Hepatocyte (in vitro differentiated cells): ENCODE data around the gene SRPK2.

ENCODE experiments used
- CTCF ChIP-seq: fragments of 200-600 bp; sonication (generic); IDR thresholded peaks from 2 replicates; pipeline ENCODE4 v1.5.1; 2016; ENCODE audit warnings: antibody characterized with exemption, mild to moderate bottlenecking; ENCODE audit not compliant: poor library complexity
- EZH2phosphoT487 ChIP-seq: fragments of 200-600 bp; sonication (generic); IDR thresholded peaks from one replicate; pipeline ENCODE4 v1.6.1; 2018; ENCODE audit warnings: antibody characterized with exemption, mild to moderate bottlenecking, low read depth, moderate library complexity; ENCODE audit not compliant: unreplicated experiment, severe bottlenecking

- TF ChIP-seq CTCF (no peak), EZH2phosphoT487 (no peak)
Measured at GRCh38 chr7:105346138-105346537, 42.6 kb downstream of the SRPK2 start.
